Suprapubic skin (tissue), 3 donors: ENCODE results near the gene CYP4F22.

ENCODE experiments used
- CTCF ChIP-seq, 2 donors: fragments of 200-600 bp in 1 of 2; fragments of 450-650 bp in 1 of 2; sonication (generic) in 1 of 2; IDR thresholded peaks; one replicate each; pipeline ENCODE4 v1.5.1; 2016 to 2019; ENCODE audit warnings: antibody characterized with exemption in 2 of 2, mild to moderate bottlenecking in 1 of 2, moderate library complexity in 1 of 2
- POLR2AphosphoS5 ChIP-seq, 3 donors: sonication (generic); formaldehyde crosslinking; IDR thresholded peaks; one replicate each; pipeline ENCODE4 v1.6.1; 2017; ENCODE audit warnings: antibody characterized with exemption in 3 of 3

GRCh38 chr19:15534957-15535864 is 26.9 kb downstream of the CYP4F22 start:
- TF ChIP-seq CTCF (IDR thresholded peaks at IDR 0.05) (no peak), POLR2AphosphoS5 (IDR thresholded peaks at IDR 0.05) (no peak)
